WTC11 (cell line): Measurements from ENCODE around the gene OVCA2. TPM values are rescaled to one million over a fixed set of nuclear protein-coding genes. Genes with fewer than 3 reads are reported as not detected.

ENCODE experiments used
- AFF4 ChIP-seq: sonication (generic); formaldehyde crosslinking; IDR thresholded peaks from 2 replicates; pipeline ENCODE4 v1.8.1; 2023; ENCODE audit warnings: mild to moderate bottlenecking, missing genetic modification reagents, borderline replicate concordance
- ATF1 ChIP-seq: sonication (generic); formaldehyde crosslinking; IDR thresholded peaks from 2 replicates; pipeline ENCODE4 v1.8.1; 2023; ENCODE audit warnings: mild to moderate bottlenecking, moderate library complexity, missing genetic modification reagents
- FOXJ3 ChIP-seq: sonication (generic); formaldehyde crosslinking; IDR thresholded peaks from 2 replicates; pipeline ENCODE4 v1.9.0; 2021; ENCODE audit warnings: missing genetic modification reagents, mild to moderate bottlenecking, borderline replicate concordance
- FOXK1 ChIP-seq: sonication (generic); formaldehyde crosslinking; IDR thresholded peaks from 2 replicates; pipeline ENCODE4 v1.8.0; 2022; ENCODE audit warnings: mild to moderate bottlenecking, moderate library complexity, missing genetic modification reagents
- GABPB1 ChIP-seq: sonication (generic); formaldehyde crosslinking; IDR thresholded peaks from 2 replicates; pipeline ENCODE4 v1.8.1; 2023; ENCODE audit warnings: mild to moderate bottlenecking, missing genetic modification reagents
- NFYB ChIP-seq: sonication (generic); formaldehyde crosslinking; conservative IDR thresholded peaks from 2 replicates; pipeline ENCODE4 v1.8.0; 2022; ENCODE audit warnings: low read depth, missing genetic modification reagents
- NR1H2 ChIP-seq: sonication (generic); formaldehyde crosslinking; IDR thresholded peaks from 2 replicates; pipeline ENCODE4 v1.9.0; 2021; ENCODE audit warnings: mild to moderate bottlenecking, moderate library complexity, missing genetic modification reagents
- NR3C1 ChIP-seq: sonication (generic); formaldehyde crosslinking; conservative IDR thresholded peaks from 2 replicates; pipeline ENCODE4 v1.8.1; 2023; ENCODE audit warnings: low read depth, mild to moderate bottlenecking, missing genetic modification reagents
- OVOL2 ChIP-seq: fragments of 250-450 bp; sonication (Bioruptor Pico); IDR thresholded peaks from 2 replicates; pipeline ENCODE4 v1.9.0; 2021; ENCODE audit warnings: mild to moderate bottlenecking, borderline replicate concordance
- ZBTB21 ChIP-seq: sonication (generic); formaldehyde crosslinking; IDR thresholded peaks from 2 replicates; pipeline ENCODE4 v1.8.1; 2023; ENCODE audit warnings: mild to moderate bottlenecking, missing genetic modification reagents, borderline replicate concordance
- ZNF138 ChIP-seq: sonication (generic); formaldehyde crosslinking; conservative IDR thresholded peaks from 2 replicates; pipeline ENCODE4 v1.8.1; 2022; ENCODE audit warnings: mild to moderate bottlenecking, moderate library complexity, missing genetic modification reagents
- ZNF423 ChIP-seq: fragments of 250-450 bp; sonication (Bioruptor Pico); IDR thresholded peaks from 2 replicates; pipeline ENCODE4 v2.1.2; 2022; ENCODE audit warnings: mild to moderate bottlenecking, moderate library complexity
- ZNF425 ChIP-seq: fragments of 250-450 bp; sonication (Bioruptor Pico); conservative IDR thresholded peaks from 2 replicates; pipeline ENCODE4 v1.9.0; 2021; ENCODE audit warnings: mild to moderate bottlenecking
- total RNA-seq: library from RNA; stranded (reverse); gene quantifications from 3 replicates; pipeline ENCODE4 v1.2.3, GENCODE V29; 2021
- TF ChIP-seq, protein P1 (sequence below): fragments of 200-600 bp; IDR thresholded peaks from 2 replicates; pipeline ENCODE4 v1.8.0; 2022; ENCODE audit warnings: antibody characterized with exemption
- TF ChIP-seq, protein P2 (sequence below): sonication (generic); formaldehyde crosslinking; IDR thresholded peaks from 2 replicates; pipeline ENCODE4 v1.8.0; 2022; ENCODE audit warnings: mild to moderate bottlenecking, missing genetic modification reagents
- TF ChIP-seq, protein P3 (sequence below): fragments of 250-450 bp; sonication (Bioruptor Pico); IDR thresholded peaks from 2 replicates; pipeline ENCODE4 v2.1.2; 2022; ENCODE audit warnings: mild to moderate bottlenecking, moderate library complexity
- TF ChIP-seq, protein P4 (sequence below): fragments of 250-450 bp; sonication (Bioruptor Pico); IDR thresholded peaks from 2 replicates; pipeline ENCODE4 v1.9.0; 2021; ENCODE audit warnings: moderate library complexity, mild to moderate bottlenecking, inconsistent platforms, borderline replicate concordance
- TF ChIP-seq, protein P5 (sequence below): fragments of 250-450 bp; sonication (Bioruptor Pico); IDR thresholded peaks from 2 replicates; pipeline ENCODE4 v1.8.0; 2021; ENCODE audit warnings: mild to moderate bottlenecking
- TF ChIP-seq, protein P6 (sequence below): sonication (generic); formaldehyde crosslinking; IDR thresholded peaks from 2 replicates; pipeline ENCODE4 v1.8.1; 2023; ENCODE audit warnings: mild to moderate bottlenecking, missing genetic modification reagents

The OVCA2 gene
- total RNA-seq, 1 experiment from 2014 or later, result 23.5 TPM

DNA sequence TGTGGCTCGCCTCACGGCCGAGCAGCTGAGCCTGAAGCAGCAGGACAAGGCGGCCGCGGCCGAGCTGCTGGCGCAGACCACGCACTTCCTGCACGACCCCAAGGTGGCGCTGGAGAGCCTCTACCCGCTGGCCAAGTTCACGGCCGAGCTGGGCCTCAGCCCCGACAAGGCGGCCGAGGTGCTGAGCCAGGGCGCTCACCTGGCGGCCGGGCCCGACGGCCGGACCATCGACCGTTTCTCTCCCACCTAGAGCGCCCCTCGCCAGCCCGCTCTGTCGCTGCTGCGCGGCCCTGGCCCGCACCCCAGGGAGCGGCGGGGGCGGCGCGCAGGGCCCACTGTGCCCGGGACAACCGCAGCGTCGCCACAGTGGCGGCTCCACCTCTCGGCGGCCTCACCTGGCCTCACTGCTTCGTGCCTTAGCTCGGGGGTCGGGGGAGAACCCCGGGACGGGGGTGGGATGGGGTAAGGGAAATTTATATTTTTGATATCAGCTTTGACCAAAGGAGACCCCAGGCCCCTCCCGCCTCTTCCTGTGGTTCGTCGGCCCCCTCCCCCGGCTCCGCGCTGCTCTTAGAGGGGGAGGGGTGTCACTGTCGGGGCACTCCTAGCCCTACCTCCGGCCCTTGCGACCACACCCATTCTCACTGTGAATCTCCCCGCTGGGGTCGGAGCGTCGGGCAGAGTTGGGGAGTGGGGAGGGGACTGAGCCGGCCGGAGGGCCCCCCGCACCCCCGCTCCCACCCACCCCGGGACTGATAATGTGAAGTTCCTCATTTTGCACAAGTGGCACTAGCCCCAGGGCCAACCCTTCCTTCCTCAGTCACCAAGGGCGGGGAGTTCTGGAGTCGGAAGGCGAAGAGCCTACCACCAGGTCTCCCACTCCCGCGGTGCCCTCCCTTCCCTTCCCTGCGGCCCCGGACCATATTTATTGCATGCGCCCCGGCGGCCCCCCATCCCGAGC is 17.0 kb downstream of the OVCA2 start (continued):
- TF ChIP-seq, protein P1, sequence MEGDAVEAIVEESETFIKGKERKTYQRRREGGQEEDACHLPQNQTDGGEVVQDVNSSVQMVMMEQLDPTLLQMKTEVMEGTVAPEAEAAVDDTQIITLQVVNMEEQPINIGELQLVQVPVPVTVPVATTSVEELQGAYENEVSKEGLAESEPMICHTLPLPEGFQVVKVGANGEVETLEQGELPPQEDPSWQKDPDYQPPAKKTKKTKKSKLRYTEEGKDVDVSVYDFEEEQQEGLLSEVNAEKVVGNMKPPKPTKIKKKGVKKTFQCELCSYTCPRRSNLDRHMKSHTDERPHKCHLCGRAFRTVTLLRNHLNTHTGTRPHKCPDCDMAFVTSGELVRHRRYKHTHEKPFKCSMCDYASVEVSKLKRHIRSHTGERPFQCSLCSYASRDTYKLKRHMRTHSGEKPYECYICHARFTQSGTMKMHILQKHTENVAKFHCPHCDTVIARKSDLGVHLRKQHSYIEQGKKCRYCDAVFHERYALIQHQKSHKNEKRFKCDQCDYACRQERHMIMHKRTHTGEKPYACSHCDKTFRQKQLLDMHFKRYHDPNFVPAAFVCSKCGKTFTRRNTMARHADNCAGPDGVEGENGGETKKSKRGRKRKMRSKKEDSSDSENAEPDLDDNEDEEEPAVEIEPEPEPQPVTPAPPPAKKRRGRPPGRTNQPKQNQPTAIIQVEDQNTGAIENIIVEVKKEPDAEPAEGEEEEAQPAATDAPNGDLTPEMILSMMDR, result peak; percentile 81
- no peak for TF ChIP-seq OVOL2 (CRISPR knock-in tag)
- TF ChIP-seq, protein P2, sequence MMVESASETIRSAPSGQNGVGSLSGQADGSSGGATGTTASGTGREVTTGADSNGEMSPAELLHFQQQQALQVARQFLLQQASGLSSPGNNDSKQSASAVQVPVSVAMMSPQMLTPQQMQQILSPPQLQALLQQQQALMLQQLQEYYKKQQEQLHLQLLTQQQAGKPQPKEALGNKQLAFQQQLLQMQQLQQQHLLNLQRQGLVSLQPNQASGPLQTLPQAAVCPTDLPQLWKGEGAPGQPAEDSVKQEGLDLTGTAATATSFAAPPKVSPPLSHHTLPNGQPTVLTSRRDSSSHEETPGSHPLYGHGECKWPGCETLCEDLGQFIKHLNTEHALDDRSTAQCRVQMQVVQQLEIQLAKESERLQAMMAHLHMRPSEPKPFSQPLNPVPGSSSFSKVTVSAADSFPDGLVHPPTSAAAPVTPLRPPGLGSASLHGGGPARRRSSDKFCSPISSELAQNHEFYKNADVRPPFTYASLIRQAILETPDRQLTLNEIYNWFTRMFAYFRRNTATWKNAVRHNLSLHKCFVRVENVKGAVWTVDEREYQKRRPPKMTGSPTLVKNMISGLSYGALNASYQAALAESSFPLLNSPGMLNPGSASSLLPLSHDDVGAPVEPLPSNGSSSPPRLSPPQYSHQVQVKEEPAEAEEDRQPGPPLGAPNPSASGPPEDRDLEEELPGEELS, result no peak
- TF ChIP-seq, protein P3, sequence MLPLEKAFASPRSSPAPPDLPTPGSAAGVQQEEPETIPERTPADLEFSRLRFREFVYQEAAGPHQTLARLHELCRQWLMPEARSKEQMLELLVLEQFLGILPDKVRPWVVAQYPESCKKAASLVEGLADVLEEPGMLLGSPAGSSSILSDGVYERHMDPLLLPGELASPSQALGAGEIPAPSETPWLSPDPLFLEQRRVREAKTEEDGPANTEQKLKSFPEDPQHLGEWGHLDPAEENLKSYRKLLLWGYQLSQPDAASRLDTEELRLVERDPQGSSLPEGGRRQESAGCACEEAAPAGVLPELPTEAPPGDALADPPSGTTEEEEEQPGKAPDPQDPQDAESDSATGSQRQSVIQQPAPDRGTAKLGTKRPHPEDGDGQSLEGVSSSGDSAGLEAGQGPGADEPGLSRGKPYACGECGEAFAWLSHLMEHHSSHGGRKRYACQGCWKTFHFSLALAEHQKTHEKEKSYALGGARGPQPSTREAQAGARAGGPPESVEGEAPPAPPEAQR (CRISPR knock-in tag), result peak; percentile 65; the same call in 1 of the 2 replicates
- TF ChIP-seq ZBTB21 (CRISPR knock-in tag), result 0 out of 2 replicates have a peak, but pooled peaks have one; percentile 14
- TF ChIP-seq NR1H2 (CRISPR knock-in tag), result no peak
- no peak for TF ChIP-seq ZNF425 (CRISPR knock-in tag)
- TF ChIP-seq, protein P4, sequence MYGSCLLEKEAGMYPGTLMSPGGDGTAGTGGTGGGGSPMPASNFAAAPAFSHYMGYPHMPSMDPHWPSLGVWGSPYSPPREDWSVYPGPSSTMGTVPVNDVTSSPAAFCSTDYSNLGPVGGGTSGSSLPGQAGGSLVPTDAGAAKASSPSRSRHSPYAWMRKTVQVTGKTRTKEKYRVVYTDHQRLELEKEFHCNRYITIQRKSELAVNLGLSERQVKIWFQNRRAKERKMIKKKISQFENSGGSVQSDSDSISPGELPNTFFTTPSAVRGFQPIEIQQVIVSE (CRISPR knock-in tag), result no peak
- TF ChIP-seq ATF1 (CRISPR knock-in tag), result no peak
- no peak for TF ChIP-seq FOXK1 (CRISPR knock-in tag)
- TF ChIP-seq ZNF138 (CRISPR knock-in tag), result 0 out of 2 replicates have a peak, but pooled peaks have one; percentile 4
- TF ChIP-seq FOXJ3 (CRISPR knock-in tag), result no peak
- peak; percentile 40; the same call in 1 of the 2 replicates for TF ChIP-seq ZNF423
- TF ChIP-seq, protein P5, sequence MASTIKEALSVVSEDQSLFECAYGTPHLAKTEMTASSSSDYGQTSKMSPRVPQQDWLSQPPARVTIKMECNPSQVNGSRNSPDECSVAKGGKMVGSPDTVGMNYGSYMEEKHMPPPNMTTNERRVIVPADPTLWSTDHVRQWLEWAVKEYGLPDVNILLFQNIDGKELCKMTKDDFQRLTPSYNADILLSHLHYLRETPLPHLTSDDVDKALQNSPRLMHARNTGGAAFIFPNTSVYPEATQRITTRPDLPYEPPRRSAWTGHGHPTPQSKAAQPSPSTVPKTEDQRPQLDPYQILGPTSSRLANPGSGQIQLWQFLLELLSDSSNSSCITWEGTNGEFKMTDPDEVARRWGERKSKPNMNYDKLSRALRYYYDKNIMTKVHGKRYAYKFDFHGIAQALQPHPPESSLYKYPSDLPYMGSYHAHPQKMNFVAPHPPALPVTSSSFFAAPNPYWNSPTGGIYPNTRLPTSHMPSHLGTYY (CRISPR knock-in tag), result no peak
- no peak for TF ChIP-seq NR3C1 (CRISPR knock-in tag)
- TF ChIP-seq GABPB1 (CRISPR knock-in tag), result no peak
- TF ChIP-seq NFYB (CRISPR knock-in tag), result no peak
- no peak for TF ChIP-seq AFF4
- TF ChIP-seq, protein P6, sequence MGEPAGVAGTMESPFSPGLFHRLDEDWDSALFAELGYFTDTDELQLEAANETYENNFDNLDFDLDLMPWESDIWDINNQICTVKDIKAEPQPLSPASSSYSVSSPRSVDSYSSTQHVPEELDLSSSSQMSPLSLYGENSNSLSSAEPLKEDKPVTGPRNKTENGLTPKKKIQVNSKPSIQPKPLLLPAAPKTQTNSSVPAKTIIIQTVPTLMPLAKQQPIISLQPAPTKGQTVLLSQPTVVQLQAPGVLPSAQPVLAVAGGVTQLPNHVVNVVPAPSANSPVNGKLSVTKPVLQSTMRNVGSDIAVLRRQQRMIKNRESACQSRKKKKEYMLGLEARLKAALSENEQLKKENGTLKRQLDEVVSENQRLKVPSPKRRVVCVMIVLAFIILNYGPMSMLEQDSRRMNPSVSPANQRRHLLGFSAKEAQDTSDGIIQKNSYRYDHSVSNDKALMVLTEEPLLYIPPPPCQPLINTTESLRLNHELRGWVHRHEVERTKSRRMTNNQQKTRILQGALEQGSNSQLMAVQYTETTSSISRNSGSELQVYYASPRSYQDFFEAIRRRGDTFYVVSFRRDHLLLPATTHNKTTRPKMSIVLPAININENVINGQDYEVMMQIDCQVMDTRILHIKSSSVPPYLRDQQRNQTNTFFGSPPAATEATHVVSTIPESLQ (CRISPR knock-in tag), result no peak
